IMR-90 (cell line): ENCODE results near the gene SART1.

ENCODE experiments used
- CTCF ChIP-seq: conservative IDR thresholded peaks from 2 replicates; pipeline ENCODE4 v1.5.1; 2012; ENCODE audit warnings: mild to moderate bottlenecking, low read depth, low read length, improper control_type of control experiment
- MAZ ChIP-seq: IDR thresholded peaks from 2 replicates; pipeline ENCODE4 v1.6.1; 2012; ENCODE audit warnings: low read depth, mild to moderate bottlenecking, low read length, improper control_type of control experiment, moderate library complexity, borderline replicate concordance
- POLR2A ChIP-seq: IDR thresholded peaks from 2 replicates; pipeline ENCODE4 v1.6.1; 2012; ENCODE audit warnings: mild to moderate bottlenecking, low read depth, low read length

DNA sequence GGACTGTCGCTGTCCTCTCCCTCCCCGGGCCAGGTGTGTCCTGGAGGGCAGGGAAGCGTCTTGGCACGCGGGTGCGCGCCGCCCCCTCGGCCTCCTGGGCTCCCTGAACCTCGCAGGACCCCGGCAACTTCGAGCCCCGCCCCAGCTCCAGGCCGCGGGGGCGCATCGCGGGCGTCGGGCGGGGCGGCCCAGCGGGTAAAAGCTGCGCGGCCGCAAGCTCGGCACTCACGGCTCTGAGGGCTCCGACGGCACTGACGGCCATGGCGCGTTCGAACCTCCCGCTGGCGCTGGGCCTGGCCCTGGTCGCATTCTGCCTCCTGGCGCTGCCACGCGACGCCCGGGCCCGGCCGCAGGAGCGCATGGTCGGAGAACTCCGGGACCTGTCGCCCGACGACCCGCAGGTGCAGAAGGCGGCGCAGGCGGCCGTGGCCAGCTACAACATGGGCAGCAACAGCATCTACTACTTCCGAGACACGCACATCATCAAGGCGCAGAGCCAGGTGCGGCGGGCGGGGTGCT is 50.3 kb downstream of the SART1 start, which contains the start of gene CST6:
- TF ChIP-seq MAZ (no peak), CTCF (no peak), POLR2A (no peak)
